K562 (cell line): Measurements from ENCODE around the gene MRGPRF. TPM values are rescaled to one million over a fixed set of nuclear protein-coding genes. Genes with fewer than 3 reads are reported as not detected.

Experiments
- ATAC-seq: fragments of 200-7000 bp; cut with Tn5 transposase; 3 replicates; pipeline ENCODE4 v1.9.1; 2020; ENCODE audit warnings: moderate library complexity
- Bru-seq: library from RNA; stranded (reverse); fragments of 400-500 nt; gene quantifications from one replicate; lab custom pipeline; 2021; lab: Mats Ljungman, UMichigan
- BruChase-seq, 2 experiments: library from RNA; stranded (reverse); fragments of 400-500 nt; gene quantifications; one replicate each; lab custom pipeline; 2021; lab: Mats Ljungman, UMichigan
- BruUV-seq: library from RNA; stranded (reverse); fragments of 400-500 nt; replicated peaks from 2 replicates; lab custom pipeline; 2021; lab: Mats Ljungman, UMichigan
- CTCF ChIA-PET: fragments of 300-600 bp; formaldehyde crosslinking; extraction: SDS; loops from one replicate; lab custom pipeline; 2021; ENCODE audit warnings: low intra/inter-chr PET ratio; lab: Yijun Ruan, JAX
- POLR2A ChIA-PET: fragments of 300-600, 350-650 bp; sonication (Branson Sonifier 250); formaldehyde crosslinking; extraction: SDS; loops from one replicate; lab custom pipeline; 2021; ENCODE audit warnings: antibody characterized with exemption, inconsistent platforms; lab: Yijun Ruan, JAX
- DNase-seq, 4 experiments: peaks; one replicate each; pipeline versions ENCODE4 v3.0.0 to v3.0.0-alpha.2; 2011 to 2018; ENCODE audit warnings: low spot score in 3 of 4, mixed read lengths in 3 of 4; ENCODE audit errors: extremely low read depth in 1 of 4
- FAIRE-seq: peaks from 2 replicates; lab custom pipeline; 2011; peaks lifted over from hg19 to GRCh38; lab: Jason Lieb, UNC
- H2AFZ ChIP-seq: 2 replicates; pipeline ENCODE4 v1.6.0; 2011; ENCODE audit warnings: low read depth, low read length, control low read depth, inconsistent platforms
- H3K27ac ChIP-seq: fragments of 200-600 bp; 3 replicates; pipeline ENCODE4 v1.8.0; 2011; ENCODE audit warnings: low read depth, mild to moderate bottlenecking, control low read depth, inconsistent platforms, low read length, moderate library complexity, mixed read lengths; ENCODE audit errors: extremely low read depth
- H3K27me3 ChIP-seq, 2 experiments: fragments of 300-600 bp in 1 of 2; 2 replicates in 1 of 2; 3 replicates in 1 of 2; pipeline versions ENCODE4 v1.6.0 to v1.8.0; 2011; ENCODE audit warnings: inconsistent platforms in 2 of 2, low read length in 2 of 2, mild to moderate bottlenecking in 1 of 2, mixed read lengths in 1 of 2, moderate library complexity in 1 of 2; ENCODE audit not compliant: control insufficient read depth in 2 of 2, insufficient read depth in 2 of 2
- H3K36me3 ChIP-seq: fragments of 300-600 bp; 3 replicates; pipeline ENCODE4 v1.8.0; 2011; ENCODE audit warnings: mild to moderate bottlenecking, low read length, inconsistent platforms; ENCODE audit not compliant: control insufficient read depth, insufficient read depth
- H3K4me1 ChIP-seq, 2 experiments: fragments of 200-600 bp in 1 of 2; replicated peaks in 1 of 2; 2 replicates in 1 of 2; 3 replicates in 1 of 2; pipeline versions ENCODE4 v1.5.1 to v1.8.0; 2011; ENCODE audit warnings: inconsistent platforms in 2 of 2, low read length in 2 of 2, mild to moderate bottlenecking in 1 of 2, mixed read lengths in 1 of 2, moderate library complexity in 1 of 2; ENCODE audit not compliant: control insufficient read depth in 2 of 2, insufficient read depth in 2 of 2
- H3K4me2 ChIP-seq: 2 replicates; pipeline ENCODE4 v1.6.1; 2011; ENCODE audit warnings: low read length, control low read depth, inconsistent platforms, mixed read lengths; ENCODE audit not compliant: insufficient read depth
- H3K4me3 ChIP-seq: fragments of 200-600 bp; sonication (generic), shearing (Covaris generic); 2 replicates; pipeline ENCODE4 v1.5.1; 2016; ENCODE audit warnings: control low read depth, inconsistent platforms
- H3K79me2 ChIP-seq: fragments of 200-600 bp; 3 replicates; pipeline ENCODE4 v1.8.0; 2011; ENCODE audit warnings: low read length, inconsistent platforms; ENCODE audit not compliant: control insufficient read depth, insufficient read depth
- H3K9ac ChIP-seq, 2 experiments: 2 replicates each; pipeline versions ENCODE4 v1.6.0 to v1.6.1; 2011; ENCODE audit warnings: low read depth in 2 of 2, low read length in 2 of 2, control low read depth in 1 of 2, inconsistent platforms in 1 of 2, mild to moderate bottlenecking in 1 of 2, mixed read lengths in 1 of 2; ENCODE audit not compliant: insufficient read depth in 1 of 2
- H3K9me1 ChIP-seq: one replicate; pipeline ENCODE4 v1.6.0; 2011; ENCODE audit warnings: inconsistent platforms, mild to moderate bottlenecking, low read length, moderate library complexity; ENCODE audit not compliant: control insufficient read depth, insufficient read depth
- H3K9me3 ChIP-seq: replicated peaks from 2 replicates; pipeline ENCODE4 v1.5.1; 2011; ENCODE audit warnings: low read depth, low read length, inconsistent platforms; ENCODE audit not compliant: control insufficient read depth, insufficient read depth
- H4K20me1 ChIP-seq: replicated peaks from 2 replicates; pipeline ENCODE4 v1.6.1; 2011; ENCODE audit warnings: low read length, inconsistent platforms, mixed read lengths; ENCODE audit not compliant: control insufficient read depth, insufficient read depth
- ATF1 ChIP-seq, 2 experiments: fragments of 450-650 bp in 1 of 2; IDR thresholded peaks; 2 replicates each; pipeline ENCODE4 v1.6.1; 2016; ENCODE audit warnings: missing compliant biosample characterization in 1 of 2, missing genetic modification characterization in 1 of 2
- CREM ChIP-seq: IDR thresholded peaks from 2 replicates; pipeline ENCODE4 v1.6.1; 2014; ENCODE audit warnings: antibody characterized with exemption, low read depth
- GATAD2B ChIP-seq: fragments of 450-650 bp; IDR thresholded peaks from 2 replicates; pipeline ENCODE4 v1.6.1; 2017; ENCODE audit warnings: mild to moderate bottlenecking, borderline replicate concordance
- KDM1A ChIP-seq, 2 experiments: fragments of 450-650 bp; IDR thresholded peaks; 2 replicates each; pipeline ENCODE4 v1.6.1; 2016; ENCODE audit warnings: mild to moderate bottlenecking in 2 of 2
- ZNF197 ChIP-seq: fragments of 200-800 bp; sonication (Bioruptor generic); IDR thresholded peaks from 2 replicates; pipeline ENCODE4 v1.6.1; 2016; ENCODE audit warnings: low read depth, missing genetic modification characterization, missing compliant biosample characterization
- WGBS: fragments of 100-300 bp; shearing (Covaris generic); methylation state at CpG from one replicate; pipeline ENCODE4 v1.1.6; 2016; ENCODE audit warnings: low coverage, mixed read lengths; ENCODE audit not compliant: insufficient coverage; ENCODE audit errors: missing lambda C conversion rate; 5-methylcytosine and 5-hydroxymethylcytosine counted together
- in situ Hi-C: fragments of 300-500 bp; cut with MboI; formaldehyde crosslinking; loops from 4 replicates; pipeline ENCODE4 v1.15.0; 2018; ENCODE audit warnings: inconsistent platforms, mixed read lengths
- intact Hi-C: fragments of 100-400 bp; cut with micrococcal nuclease; formaldehyde crosslinking; loops from 2 replicates; pipeline ENCODE4 v1.14.2; 2022
- long read RNA-seq, 3 experiments: library from polyadenylated mRNA in 2 of 3; library from RNA in 1 of 3; unstranded in 2 of 3; stranded (forward) in 1 of 3; transcript quantifications; one replicate each; pipeline ENCODE4 v2.0.0, GENCODE V29; 2019 to 2022
- polyA minus RNA-seq, 3 experiments: library from RNA; depleted of rRNA, polyadenylated mRNA; stranded (reverse); fragments of >200 nt; gene quantifications; 2 replicates each; pipeline ENCODE4 v1.2.3, GENCODE V29; 2011
- polyA plus RNA-seq, 8 experiments: library from polyadenylated mRNA; depleted of rRNA in 4 of 8; stranded (reverse) in 5 of 8; unstranded in 3 of 8; fragments of >200 nt; fragmentation: Nextera tagmentation in 2 of 8; fragmentation: Illumina TruSeq in 1 of 8; extraction: Ambion mirVana in 2 of 8; extraction: Trizol in 1 of 8; gene quantifications; 2 replicates each; pipeline versions ENCODE4 v1.2.1 to v1.2.3, GENCODE V29; 2011 to 2014; ENCODE audit warnings: inconsistent platforms in 1 of 8, missing spikeins in 1 of 8
- total RNA-seq, 7 experiments: library from RNA; depleted of rRNA in 6 of 7; stranded (reverse); fragments of >200 nt in 6 of 7; fragmentation: Illumina TruSeq in 2 of 7; extraction: Trizol in 2 of 7; gene quantifications; 2 replicates each; pipeline versions ENCODE4 v1.2.1 to v1.2.3, GENCODE V29; 2011 to 2021; ENCODE audit warnings: low replicate concordance in 1 of 7
- TF ChIP-seq, protein P1 (sequence below), 3 experiments: IDR thresholded peaks in 2 of 3; conservative IDR thresholded peaks in 1 of 3; 2 replicates each; pipeline ENCODE4 v1.5.1; 2011 to 2012; ENCODE audit warnings: low read length in 3 of 3, mild to moderate bottlenecking in 3 of 3, control low read depth in 2 of 3, improper control_type of control experiment in 1 of 3, inconsistent platforms in 1 of 3, low read depth in 1 of 3, mixed read lengths in 1 of 3, moderate library complexity in 1 of 3; ENCODE audit not compliant: insufficient read depth in 2 of 3
- TF ChIP-seq, protein P2 (sequence below), 2 experiments: fragments of 450-650 bp in 1 of 2; sonication (generic) in 1 of 2; formaldehyde crosslinking in 1 of 2; IDR thresholded peaks in 1 of 2; conservative IDR thresholded peaks in 1 of 2; 2 replicates each; pipeline versions ENCODE4 v1.6.1 to v1.8.1; 2016 to 2023; ENCODE audit warnings: mild to moderate bottlenecking in 2 of 2, moderate library complexity in 2 of 2, inconsistent platforms in 1 of 2, missing genetic modification reagents in 1 of 2

Gene MRGPRF, protein sequence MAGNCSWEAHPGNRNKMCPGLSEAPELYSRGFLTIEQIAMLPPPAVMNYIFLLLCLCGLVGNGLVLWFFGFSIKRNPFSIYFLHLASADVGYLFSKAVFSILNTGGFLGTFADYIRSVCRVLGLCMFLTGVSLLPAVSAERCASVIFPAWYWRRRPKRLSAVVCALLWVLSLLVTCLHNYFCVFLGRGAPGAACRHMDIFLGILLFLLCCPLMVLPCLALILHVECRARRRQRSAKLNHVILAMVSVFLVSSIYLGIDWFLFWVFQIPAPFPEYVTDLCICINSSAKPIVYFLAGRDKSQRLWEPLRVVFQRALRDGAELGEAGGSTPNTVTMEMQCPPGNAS
- total RNA-seq (2011; cell fraction: chromatin; rRNA removed; ENCODE audit: low replicate concordance), result not detected in 2 replicates
- not detected in 2 replicates for total RNA-seq (2011; cell fraction: nucleolus; rRNA removed)
- total RNA-seq (2011; cell fraction: nucleoplasm; rRNA removed), result not detected in 2 replicates
- total RNA-seq (2014; rRNA removed), result not detected in 2 replicates
- total RNA-seq (2014; rRNA removed; fragmentation: Illumina TruSeq; extraction: Trizol), result not detected in 2 replicates
- total RNA-seq (2015; rRNA removed; fragmentation: Illumina TruSeq; extraction: Trizol), result not detected in 2 replicates
- 0.07 TPM in 1 of 2 replicates, not detected in the other for total RNA-seq (2021)
- polyA plus RNA-seq (2011; rRNA removed), result not detected in 2 replicates
- not detected in 2 replicates for polyA plus RNA-seq (2011; cell fraction: cytosol; rRNA removed)
- polyA plus RNA-seq (2011; cell fraction: nucleus; rRNA removed), result not detected in 2 replicates
- polyA plus RNA-seq (2012), result not detected in 2 replicates
- polyA plus RNA-seq (2014; fragmentation: Illumina TruSeq; extraction: Trizol), result not detected in 2 replicates
- not detected for polyA plus RNA-seq (2014; fragmentation: Nextera tagmentation; extraction: Ambion mirVana)
- not detected in 2 replicates for polyA plus RNA-seq (2014; rRNA removed)
- polyA minus RNA-seq (2011; rRNA and poly(A)+ RNA removed), result not detected in 2 replicates
- polyA minus RNA-seq (2011; cell fraction: cytosol; rRNA and poly(A)+ RNA removed), result not detected in 2 replicates
- not detected in 2 replicates for polyA minus RNA-seq (2011; cell fraction: nucleus; rRNA and poly(A)+ RNA removed)
- percentile 9 among the genes with signal in this experiment for Bru-seq, nascent RNA
- BruChase-seq, experiment 1, labeled RNA remaining after a 2-hour chase, result not detected
- not detected for BruChase-seq, experiment 2, labeled RNA remaining after a 6-hour chase
- long read RNA-seq, experiment 1, result 0 reads
- long read RNA-seq, experiment 2, result 0 reads
- long read RNA-seq, experiment 3, result 0 reads

DNA sequence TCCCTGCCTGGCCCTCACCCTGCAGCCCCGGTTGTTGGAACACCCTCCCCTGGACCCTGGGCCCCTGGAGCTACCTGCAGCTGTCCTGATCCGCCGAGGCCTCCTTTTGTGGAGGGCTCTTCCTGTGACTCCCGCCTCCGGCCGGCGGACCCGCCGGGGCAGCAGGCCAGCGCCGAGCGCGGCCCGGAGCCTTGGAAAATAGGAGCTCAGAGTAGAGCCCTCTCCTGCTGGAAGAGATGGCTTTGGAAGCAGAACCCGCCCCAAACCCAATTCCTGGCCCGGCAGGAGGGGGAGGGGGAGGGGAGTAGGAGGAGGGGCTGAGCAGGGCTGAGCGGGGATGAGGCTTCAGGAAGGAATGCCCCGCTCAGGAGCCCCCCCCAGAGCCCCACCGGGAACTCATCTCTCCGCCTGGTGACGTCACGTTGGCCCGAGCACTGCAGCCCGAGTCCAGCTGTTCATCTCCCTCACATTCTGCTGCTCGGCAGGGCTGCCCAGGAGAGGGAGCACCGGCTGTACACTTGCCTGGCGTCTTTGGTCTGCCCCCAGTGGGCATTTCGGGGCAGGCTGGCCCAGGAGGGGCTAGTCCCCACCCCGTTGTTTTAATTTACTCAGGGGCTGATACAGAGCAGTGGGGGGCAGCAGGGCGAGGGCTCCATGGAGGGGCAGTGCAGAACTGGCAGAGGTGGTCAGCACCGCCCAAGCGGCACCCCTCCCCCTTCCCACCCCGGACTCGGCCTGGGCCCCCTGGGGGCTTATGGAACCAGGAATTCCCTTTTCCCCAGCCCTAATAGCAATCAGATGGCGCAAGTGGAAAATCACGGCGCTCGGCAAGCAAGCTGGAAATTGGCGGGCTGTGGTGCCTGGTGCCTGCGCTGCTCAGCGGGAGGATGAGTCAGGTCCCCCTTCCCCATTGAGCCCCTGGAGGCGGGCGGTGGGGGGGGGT lies at the start of gene MRGPRF:
Gene MRGPRF (minus strand): TSS at position 238 of the 943 bp plus-strand sequence. CDS start 3,345 bp downstream, outside the sequence.
- Histone ChIP-seq H3K9me3 (no peaks in the 10 kb centered on the region), H3K9ac (peak within 1 kb of the TSS in 1 of 2 experiments; percentile 17; a peak in 1 of 4 replicates), H3K27ac (no peak within 1 kb of the TSS), H4K20me1 (peaks cover 23% of the 10 kb centered on the region), H3K4me3 (no peak within 1 kb of the TSS), H3K27me3 (peaks cover 20 to 80% of the 10 kb centered on the region in 2 experiments), H3K79me2 (no peaks in the 10 kb centered on the region), H3K4me1 (peaks cover 0 to 45% of the 10 kb centered on the region in 2 experiments; a peak in 3 of 5 replicates)
- BruUV-seq, result no TSS peak
- ATAC-seq (no peak), FAIRE-seq (no peak), DNase-seq (peak in 2 of 4 experiments; percentile 30 to 38)
- WGBS, result 15% methylated on average over 30 of the region's 43 CpGs
- TF ChIP-seq KDM1A (IDR thresholded peaks at IDR 0.05), result peak in 1 of 2 experiments; percentile 74; a peak in 1 of 4 replicates
- TF ChIP-seq, protein P1, sequence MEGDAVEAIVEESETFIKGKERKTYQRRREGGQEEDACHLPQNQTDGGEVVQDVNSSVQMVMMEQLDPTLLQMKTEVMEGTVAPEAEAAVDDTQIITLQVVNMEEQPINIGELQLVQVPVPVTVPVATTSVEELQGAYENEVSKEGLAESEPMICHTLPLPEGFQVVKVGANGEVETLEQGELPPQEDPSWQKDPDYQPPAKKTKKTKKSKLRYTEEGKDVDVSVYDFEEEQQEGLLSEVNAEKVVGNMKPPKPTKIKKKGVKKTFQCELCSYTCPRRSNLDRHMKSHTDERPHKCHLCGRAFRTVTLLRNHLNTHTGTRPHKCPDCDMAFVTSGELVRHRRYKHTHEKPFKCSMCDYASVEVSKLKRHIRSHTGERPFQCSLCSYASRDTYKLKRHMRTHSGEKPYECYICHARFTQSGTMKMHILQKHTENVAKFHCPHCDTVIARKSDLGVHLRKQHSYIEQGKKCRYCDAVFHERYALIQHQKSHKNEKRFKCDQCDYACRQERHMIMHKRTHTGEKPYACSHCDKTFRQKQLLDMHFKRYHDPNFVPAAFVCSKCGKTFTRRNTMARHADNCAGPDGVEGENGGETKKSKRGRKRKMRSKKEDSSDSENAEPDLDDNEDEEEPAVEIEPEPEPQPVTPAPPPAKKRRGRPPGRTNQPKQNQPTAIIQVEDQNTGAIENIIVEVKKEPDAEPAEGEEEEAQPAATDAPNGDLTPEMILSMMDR (IDR thresholded peaks at IDR 0.05 in 2 of 3, conservative IDR thresholded peaks at IDR 0.05 in 1 of 3; ENCODE audit: insufficient read depth in 2 of 3, low read depth in 1 of 3, low read length in 3 of 3), result peak; percentile 7 to 77 (median 9); a peak in 2 of 6 replicates
- TF ChIP-seq ZNF197 (CRISPR knock-in tag), result no peak
- TF ChIP-seq, protein P2, sequence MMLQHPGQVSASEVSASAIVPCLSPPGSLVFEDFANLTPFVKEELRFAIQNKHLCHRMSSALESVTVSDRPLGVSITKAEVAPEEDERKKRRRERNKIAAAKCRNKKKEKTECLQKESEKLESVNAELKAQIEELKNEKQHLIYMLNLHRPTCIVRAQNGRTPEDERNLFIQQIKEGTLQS (IDR thresholded peaks at IDR 0.05), result peak; percentile 45; the same call in 1 of the 2 replicates
- TF ChIP-seq, protein P2 (CRISPR knock-in tag; conservative IDR thresholded peaks at IDR 0.05), result no peak
- peak; percentile 43 for TF ChIP-seq CREM
- TF ChIP-seq ATF1 (CRISPR knock-in tag; IDR thresholded peaks at IDR 0.05), result no peak
- peak; percentile 66; the same call in 1 of the 2 replicates for TF ChIP-seq ATF1 (tag; IDR thresholded peaks at IDR 0.05)
- no peak for TF ChIP-seq GATAD2B
- TF ChIP-seq, all 486 proteins: peak for 5
- in situ Hi-C loops (no loop called here), intact Hi-C loops (no loop called here)
- CTCF ChIA-PET, result no interaction called here
- POLR2A ChIA-PET, result interaction anchor here (0.6 to 1.1 kb wide), 3 partner anchors 9 to 66 kb away, joined by 3 to 6 read pairs (median 3); no protein-coding TSS in a partner anchor
- Histone ChIP-seq H2AFZ (no peak within 1 kb of the TSS), H3K4me2 (no peak within 1 kb of the TSS), H3K36me3 (no peaks in the 10 kb centered on the region), H3K9me1 (no peaks in the 10 kb centered on the region)
